ENCODE data around the gene LNP1. TPM values are rescaled to one million over a fixed set of nuclear protein-coding genes. Genes with fewer than 3 reads are reported as not detected.

LNP1 gene
- total and polyA plus RNA-seq, 2 of the 13 experiments (the other 11 are each of a cell fraction or from before 2014, with no cell fraction given) = 3.6 to 7.0 TPM

DNA sequence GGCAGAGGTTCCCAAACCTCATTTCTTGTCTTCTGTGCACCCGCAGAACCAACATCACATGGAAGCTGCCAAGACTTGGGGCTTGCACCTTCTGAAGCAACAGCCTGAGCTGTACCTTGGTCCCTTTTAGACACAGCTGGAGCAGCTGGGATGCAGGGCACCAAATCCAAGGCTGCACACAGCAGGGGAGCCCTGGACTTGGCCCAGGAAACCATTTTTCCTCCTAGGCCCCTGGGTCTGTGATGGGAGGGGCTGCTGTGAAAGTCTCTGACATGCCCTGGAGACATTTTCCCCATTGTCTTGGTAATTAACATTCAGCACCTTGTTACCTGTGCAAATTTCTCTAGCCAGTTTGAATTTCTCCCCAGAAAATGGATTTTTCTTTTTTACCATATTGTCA lies 57.5 kb downstream of the LNP1 start:
- no TSS peak for BruUV-seq (replicated peaks)
- no peak overlapping the region for H3K4me2 ChIP-seq (ENCODE audit: low read depth, low read length)
- no peak for DNase-seq (ENCODE audit: low spot score)
- no peak for FAIRE-seq
- H3K27ac ChIP-seq (ENCODE audit: extremely low read length, insufficient read depth, low read length) = no peak overlapping the region
- ChIA-PET CTCF (ENCODE audit: low intra/inter-chr PET ratio, low total read pairs) (no interaction called here), POLR2A (no interaction called here)
- no peak overlapping the region for H2AFZ ChIP-seq (ENCODE audit: low read length)
- H4K20me1 ChIP-seq (ENCODE audit: insufficient read depth, low read length) = no peaks in the 10 kb centered on the region
- TF ChIP-seq NFKBIZ (CRISPR knock-in tag; IDR thresholded peaks at IDR 0.05) = no peak
- TF ChIP-seq ZNF709 (CRISPR knock-in tag; IDR thresholded peaks at IDR 0.05) = no peak
- TF ChIP-seq, protein P1, sequence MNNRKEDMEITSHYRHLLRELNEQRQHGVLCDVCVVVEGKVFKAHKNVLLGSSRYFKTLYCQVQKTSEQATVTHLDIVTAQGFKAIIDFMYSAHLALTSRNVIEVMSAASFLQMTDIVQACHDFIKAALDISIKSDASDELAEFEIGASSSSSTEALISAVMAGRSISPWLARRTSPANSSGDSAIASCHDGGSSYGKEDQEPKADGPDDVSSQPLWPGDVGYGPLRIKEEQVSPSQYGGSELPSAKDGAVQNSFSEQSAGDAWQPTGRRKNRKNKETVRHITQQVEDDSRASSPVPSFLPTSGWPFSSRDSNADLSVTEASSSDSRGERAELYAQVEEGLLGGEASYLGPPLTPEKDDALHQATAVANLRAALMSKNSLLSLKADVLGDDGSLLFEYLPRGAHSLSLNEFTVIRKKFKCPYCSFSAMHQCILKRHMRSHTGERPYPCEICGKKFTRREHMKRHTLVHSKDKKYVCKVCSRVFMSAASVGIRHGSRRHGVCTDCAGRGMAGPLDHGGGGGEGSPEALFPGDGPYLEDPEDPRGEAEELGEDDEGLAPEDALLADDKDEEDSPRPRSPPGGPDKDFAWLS (CRISPR knock-in tag; IDR thresholded peaks at IDR 0.05; ENCODE audit: borderline replicate concordance) = no peak
- no peak for TF ChIP-seq MYC (CRISPR knock-in tag; IDR thresholded peaks at IDR 0.05; ENCODE audit: borderline replicate concordance)
- TF ChIP-seq ZNF564 (CRISPR knock-in tag; IDR thresholded peaks at IDR 0.05) = no peak
- TF ChIP-seq, protein P2, sequence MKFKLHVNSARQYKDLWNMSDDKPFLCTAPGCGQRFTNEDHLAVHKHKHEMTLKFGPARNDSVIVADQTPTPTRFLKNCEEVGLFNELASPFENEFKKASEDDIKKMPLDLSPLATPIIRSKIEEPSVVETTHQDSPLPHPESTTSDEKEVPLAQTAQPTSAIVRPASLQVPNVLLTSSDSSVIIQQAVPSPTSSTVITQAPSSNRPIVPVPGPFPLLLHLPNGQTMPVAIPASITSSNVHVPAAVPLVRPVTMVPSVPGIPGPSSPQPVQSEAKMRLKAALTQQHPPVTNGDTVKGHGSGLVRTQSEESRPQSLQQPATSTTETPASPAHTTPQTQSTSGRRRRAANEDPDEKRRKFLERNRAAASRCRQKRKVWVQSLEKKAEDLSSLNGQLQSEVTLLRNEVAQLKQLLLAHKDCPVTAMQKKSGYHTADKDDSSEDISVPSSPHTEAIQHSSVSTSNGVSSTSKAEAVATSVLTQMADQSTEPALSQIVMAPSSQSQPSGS (CRISPR knock-in tag; IDR thresholded peaks at IDR 0.05) = no peak
- TF ChIP-seq CENPX (CRISPR knock-in tag; IDR thresholded peaks at IDR 0.05) = no peak
- TF ChIP-seq RXRA (CRISPR knock-in tag; IDR thresholded peaks at IDR 0.05) = no peak
- no peak for TF ChIP-seq HNRNPH1 (optimal IDR thresholded peaks at IDR 0.05; ENCODE audit: low read depth, low read length)
- no peak for TF ChIP-seq ZNF317 (CRISPR knock-in tag; IDR thresholded peaks at IDR 0.05)
- no peak for TF ChIP-seq ZNF282 (IDR thresholded peaks at IDR 0.05; ENCODE audit: partially characterized antibody)
- TF ChIP-seq JUN (CRISPR knock-in tag; IDR thresholded peaks at IDR 0.05) = no peak
- no peak for TF ChIP-seq RARG (CRISPR knock-in tag; IDR thresholded peaks at IDR 0.05; ENCODE audit: low read depth)
- TF ChIP-seq ZC3H4 (CRISPR knock-in tag; IDR thresholded peaks at IDR 0.05; ENCODE audit: borderline replicate concordance) = no peak
- TF ChIP-seq CEBPB (IDR thresholded peaks at IDR 0.05; ENCODE audit: borderline replicate concordance, low read depth, low read length) = no peak
- no peak for TF ChIP-seq DMAP1 (CRISPR knock-in tag; IDR thresholded peaks at IDR 0.05)
- TF ChIP-seq ZNF367 (CRISPR knock-in tag; IDR thresholded peaks at IDR 0.05; ENCODE audit: borderline replicate concordance) = no peak
- TF ChIP-seq ZNF557 (CRISPR knock-in tag; IDR thresholded peaks at IDR 0.05) = no peak
- no peaks in the 10 kb centered on the region for H3K27me3 ChIP-seq (ENCODE audit: control insufficient read depth in 1 of 2, insufficient read depth in 2 of 2, low read length in 2 of 2)
- H3K4me3 ChIP-seq (replicated peaks in 1 of 3; ENCODE audit: insufficient read depth in 1 of 3, low read depth in 2 of 3, low read length in 3 of 3) = no peak overlapping the region
- no peaks in the 10 kb centered on the region for H3K36me3 ChIP-seq (replicated peaks in 1 of 2; ENCODE audit: control insufficient read depth in 1 of 2, insufficient read depth in 2 of 2, low read length in 2 of 2)
- H3K9me3 ChIP-seq (ENCODE audit: low read length) = no peaks in the 10 kb centered on the region
- no peak for ATAC-seq
- H3K4me1 ChIP-seq (ENCODE audit: insufficient read depth, low read length) = no peaks in the 10 kb centered on the region
- intact Hi-C loops (cut with micrococcal nuclease; ENCODE audit: unreplicated experiment) (no loop called here), in situ Hi-C loops (cut with HindIII; ENCODE audit: extremely low pct_ligation_motif_present, low pct_unique_long_range_greater_than_20kb) (loop anchor here (25.0 kb wide), 1 partner anchor 253 kb away; the partner anchor contains the start of gene TFG)
- no peak overlapping the region for H3K9ac ChIP-seq (ENCODE audit: insufficient read depth, low read depth, low read length)
- H3K79me2 ChIP-seq (ENCODE audit: insufficient read depth, low read length) = no peaks in the 10 kb centered on the region
- 100% methylated on average over 1 of the region's 1 CpG for WGBS (ENCODE audit: low lambda C conversion rate)
